ENCODE measurements around the gene GIPC2.

- TF ChIP-seq FOS (IDR thresholded peaks at IDR 0.05; ENCODE audit: borderline replicate concordance, insufficient read depth, low read length) (peak; percentile 87), EZH2 (IDR thresholded peaks at IDR 0.05; ENCODE audit: borderline replicate concordance, low read depth, low read length, severe bottlenecking) (no peak), CTCF (IDR thresholded peaks at IDR 0.05; ENCODE audit: extremely low read depth in 1 of 2, insufficient read depth in 1 of 2, low read depth in 1 of 2, low read length in 2 of 2) (no peak), POLR2A (IDR thresholded peaks at IDR 0.05; ENCODE audit: low read depth, low read length) (no peak), POLR2AphosphoS5 (IDR thresholded peaks at IDR 0.05; ENCODE audit: insufficient read depth, low read depth, low read length) (peak; percentile 44), JUN (IDR thresholded peaks at IDR 0.05; ENCODE audit: borderline replicate concordance, insufficient read depth, insufficient read length, low read depth) (peak; percentile 54), MYC (IDR thresholded peaks at IDR 0.05; ENCODE audit: low read depth, low read length) (no peak)
- TF ChIP-seq, protein P1, sequence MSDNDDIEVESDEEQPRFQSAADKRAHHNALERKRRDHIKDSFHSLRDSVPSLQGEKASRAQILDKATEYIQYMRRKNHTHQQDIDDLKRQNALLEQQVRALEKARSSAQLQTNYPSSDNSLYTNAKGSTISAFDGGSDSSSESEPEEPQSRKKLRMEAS (IDR thresholded peaks at IDR 0.05; ENCODE audit: insufficient read depth, insufficient read length): no peak
These were observed 49.8 kb downstream of the GIPC2 start for GRCh38 chr1:78095593-78095992.
